NCI-H82 treated with DMSO at 0.1 percent for 48 hours (cell line): ENCODE measurements around the gene KCNT2.

Experiments used
- DNase-seq: peaks from one replicate; lab custom pipeline; 2025; ENCODE audit not compliant: unreplicated experiment; lab: John Stamatoyannopoulos, UW

The KCNT2 gene

DNA sequence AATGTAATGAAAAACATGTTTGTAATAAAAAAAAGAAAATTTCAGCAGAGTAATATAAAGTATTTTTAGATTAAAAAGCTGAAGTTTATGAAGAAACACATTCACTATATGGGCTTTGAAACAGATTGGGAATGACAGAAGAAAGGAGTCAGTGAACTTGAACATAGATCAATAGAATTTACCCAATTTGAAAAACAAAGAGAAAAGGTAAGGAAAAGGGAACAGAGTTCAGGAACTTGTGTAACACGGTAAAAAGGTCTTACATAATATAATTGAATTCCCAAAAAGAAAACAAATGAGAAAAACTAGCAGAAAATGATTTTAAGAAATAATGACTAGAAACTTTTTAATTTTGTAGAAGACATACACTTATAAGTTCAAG is 206.8 kb downstream of the KCNT2 start:
- DNase-seq: no peak

DNA sequence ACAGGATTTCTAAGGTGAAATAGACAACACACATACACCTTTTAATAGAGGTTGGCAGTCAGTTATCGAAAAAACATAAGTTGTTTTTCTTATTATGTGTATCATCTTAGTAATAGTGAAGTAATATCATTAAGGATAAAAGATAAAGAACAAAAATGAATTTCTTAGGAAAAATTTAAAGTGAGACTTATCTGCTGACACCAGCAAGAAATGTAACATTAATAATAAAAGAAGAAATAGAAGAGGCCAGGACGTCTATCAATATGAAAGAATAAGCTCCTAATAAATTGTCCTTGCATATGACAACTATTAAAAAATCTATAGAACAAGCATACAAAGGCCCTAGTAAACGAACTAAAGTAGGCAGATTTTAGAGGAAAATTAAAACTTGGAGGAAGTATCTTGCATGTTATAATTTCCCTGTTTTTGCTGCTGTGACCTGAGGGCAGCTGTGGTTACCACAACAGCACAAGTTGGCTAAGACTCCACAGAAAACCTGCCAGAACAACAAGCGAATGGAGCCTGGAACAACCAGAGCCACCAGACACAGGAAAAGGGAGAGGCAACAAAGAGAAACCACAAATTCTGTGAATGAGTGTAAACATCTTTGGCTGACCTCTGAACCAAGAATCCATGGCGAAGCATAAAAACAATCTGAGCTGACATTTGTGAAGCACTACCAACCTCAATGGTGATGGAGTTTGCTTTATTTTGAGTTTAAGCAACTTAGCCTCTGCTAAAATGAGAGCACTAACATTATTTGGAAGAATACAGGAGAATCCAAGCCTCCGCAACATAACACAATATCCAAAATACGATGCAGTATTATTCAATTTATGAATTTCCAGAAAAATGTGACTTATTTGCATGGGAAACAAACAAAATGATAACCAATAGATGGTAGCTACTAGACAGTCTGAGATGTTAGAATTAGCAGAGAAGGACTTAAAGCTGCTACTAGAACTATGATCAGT is 207.5 kb downstream of the KCNT2 start:
- DNase-seq: no peak

DNA sequence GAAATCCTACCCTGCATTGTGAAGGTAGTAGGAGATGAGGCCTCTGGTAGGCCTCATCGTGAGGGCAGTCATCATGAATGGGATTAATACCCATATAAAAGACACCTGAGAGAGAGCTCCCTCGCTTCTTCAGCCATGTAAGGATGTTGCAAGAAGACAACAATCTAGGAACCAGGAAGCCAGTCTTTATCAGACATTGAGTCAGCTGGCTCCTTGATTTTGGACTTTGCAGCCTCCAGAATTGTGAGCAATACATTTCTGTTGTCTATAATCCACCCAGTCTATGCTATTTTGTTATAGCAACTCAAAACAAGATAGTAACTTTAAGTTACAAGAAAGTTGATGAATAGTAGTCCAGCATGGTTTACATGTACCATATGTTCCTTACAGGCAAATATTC is 208.5 kb downstream of the KCNT2 start:
- DNase-seq: no peak

DNA sequence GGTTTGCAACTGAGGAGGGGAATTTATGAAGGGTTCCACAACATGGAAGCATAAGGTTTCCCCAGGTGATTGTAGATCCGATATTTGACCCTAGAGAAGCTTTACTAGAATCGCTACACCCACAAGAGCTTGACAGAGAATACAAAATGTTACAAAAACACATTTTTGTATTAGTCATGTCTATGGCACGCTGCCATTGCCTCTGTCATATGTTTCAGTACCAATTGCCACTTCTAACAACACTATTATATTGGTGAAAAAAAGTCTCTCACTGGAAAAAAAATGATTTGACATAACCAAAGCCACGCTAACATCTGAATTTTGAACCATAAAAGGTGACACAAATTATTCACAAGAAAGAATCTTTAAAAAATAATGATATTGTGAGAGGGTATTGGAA is 214.5 kb downstream of the KCNT2 start:
- no peak for DNase-seq

DNA sequence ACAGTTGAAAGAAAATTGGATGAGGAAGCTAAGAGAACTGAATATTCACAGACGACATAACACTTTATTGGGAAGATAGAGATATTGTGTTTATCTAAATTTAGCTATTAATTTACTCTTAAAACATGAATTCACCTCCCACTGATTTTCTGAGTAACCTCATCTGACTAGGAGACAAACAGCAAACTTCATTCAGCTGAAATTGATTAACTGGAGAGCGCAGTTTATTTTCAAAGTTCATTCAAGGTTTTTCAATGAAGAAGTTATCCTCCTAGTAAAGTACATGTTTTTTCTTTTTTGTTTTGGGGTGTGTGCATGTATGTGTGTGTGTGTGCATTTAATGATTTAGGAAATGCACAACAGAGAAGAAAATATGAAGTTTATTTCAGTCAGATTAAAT is 215.0 kb downstream of the KCNT2 start:
- DNase-seq: no peak

DNA sequence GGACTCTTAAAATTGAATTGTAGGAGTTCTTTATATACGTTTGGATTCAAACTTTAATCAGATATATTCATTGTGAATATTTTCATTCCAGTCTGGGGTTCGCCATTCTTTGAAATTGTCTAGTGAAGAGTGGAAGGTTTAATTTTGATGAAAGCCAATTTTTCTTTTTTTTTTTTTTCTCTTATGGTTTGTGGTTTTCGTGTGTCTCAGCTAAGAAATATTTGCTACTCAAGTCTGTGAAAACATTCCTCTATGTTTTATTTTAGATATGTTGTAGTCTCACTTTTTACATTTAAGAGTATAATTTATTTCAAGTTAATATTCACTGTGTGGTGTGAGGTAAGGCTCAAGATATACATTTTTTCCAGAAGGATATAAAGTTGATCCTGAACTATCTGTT is 220.5 kb downstream of the KCNT2 start:
- DNase-seq: no peak

DNA sequence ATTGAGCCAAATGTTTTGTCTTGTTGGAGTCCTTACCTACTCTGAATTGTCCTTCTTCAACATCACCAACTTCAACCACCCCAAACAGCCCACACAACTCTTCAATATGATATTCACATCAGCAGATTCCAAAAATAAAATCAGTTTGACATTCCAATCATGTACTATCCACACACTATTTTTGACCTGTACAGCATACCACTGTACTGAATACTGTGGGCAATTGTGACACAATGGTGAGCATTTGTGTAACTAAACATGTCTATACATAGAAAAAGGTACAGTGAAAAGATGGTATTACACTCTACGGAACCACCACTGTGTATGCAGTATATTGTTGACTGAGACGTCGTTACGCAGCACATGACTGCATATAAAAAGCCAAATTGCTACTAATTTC is 223.1 kb downstream of the KCNT2 start:
- no peak for DNase-seq

DNA sequence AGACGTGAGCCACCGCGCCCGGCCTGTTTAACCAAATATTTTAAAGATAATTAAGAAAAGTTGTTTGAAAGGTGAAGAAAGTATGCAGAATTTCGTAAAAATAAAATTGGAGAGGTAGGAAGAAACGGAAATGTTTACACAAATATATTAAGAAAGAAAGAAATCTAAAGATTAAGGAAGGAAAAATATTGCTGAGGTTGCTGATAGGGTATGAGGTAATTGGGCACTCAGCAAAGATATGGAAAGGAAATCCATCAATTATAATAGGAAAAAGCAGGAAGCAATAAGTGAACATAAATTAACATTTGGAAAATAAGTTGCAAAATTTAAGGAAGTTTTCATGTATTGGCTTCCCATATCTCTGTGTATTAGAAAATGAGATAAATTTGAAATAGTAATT is 225.9 kb downstream of the KCNT2 start:
- DNase-seq: no peak

DNA sequence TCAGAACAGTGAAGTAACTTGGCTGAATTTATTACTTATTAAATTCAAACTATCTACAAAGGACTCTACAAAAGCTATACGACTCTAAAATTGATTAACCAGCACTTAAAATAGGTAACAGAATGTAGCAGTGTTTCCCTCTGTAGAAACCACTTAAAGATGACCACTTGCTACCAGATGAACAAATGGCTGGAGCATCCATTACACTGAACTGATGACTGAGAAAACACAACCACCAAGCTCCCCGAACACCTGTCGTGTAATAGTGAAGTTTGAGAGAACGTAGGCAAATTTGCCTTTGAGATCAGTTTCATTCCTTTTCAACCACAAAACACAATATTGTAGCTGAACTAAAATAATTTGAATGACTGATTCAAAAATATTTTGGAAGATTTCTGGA is 226.7 kb downstream of the KCNT2 start:
- no peak for DNase-seq

DNA sequence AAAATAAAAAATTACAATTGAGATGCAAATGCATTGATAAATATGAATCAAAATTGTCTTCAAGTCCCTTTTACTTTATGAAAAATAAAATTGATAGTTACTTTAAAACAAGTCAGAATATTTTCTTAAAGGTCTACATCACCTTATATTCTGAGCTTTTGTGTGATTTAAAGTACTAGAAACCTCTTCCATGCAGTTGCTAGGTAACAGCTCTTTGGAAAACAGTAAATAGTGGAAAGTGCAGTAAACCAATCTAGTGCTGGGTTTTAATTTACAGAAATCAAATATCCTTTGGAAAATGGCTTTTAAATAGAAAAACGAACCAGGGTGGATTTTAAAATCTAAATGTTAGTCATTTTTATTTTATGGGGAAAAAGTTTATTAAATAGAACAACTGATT is 227.9 kb downstream of the KCNT2 start:
- DNase-seq: no peak

DNA sequence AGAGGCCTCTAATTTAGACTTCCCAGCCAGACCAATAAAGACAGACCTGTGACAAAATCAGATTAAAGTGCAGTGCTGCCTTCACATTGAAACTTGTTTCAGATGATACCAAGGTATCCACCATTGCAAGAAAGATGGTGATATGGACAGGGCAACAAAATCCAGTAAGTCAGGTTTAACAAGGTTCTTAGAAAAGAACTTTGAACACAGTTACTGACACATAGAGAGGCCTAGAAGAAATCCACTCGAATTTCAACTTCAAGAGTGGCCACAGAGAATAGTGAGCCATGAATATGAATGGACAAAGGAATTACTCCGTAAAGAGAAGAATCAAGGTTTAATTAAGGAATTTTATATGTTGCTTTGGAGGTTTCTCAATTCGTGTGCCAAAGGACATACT is 230.4 kb downstream of the KCNT2 start:
- no peak for DNase-seq

DNA sequence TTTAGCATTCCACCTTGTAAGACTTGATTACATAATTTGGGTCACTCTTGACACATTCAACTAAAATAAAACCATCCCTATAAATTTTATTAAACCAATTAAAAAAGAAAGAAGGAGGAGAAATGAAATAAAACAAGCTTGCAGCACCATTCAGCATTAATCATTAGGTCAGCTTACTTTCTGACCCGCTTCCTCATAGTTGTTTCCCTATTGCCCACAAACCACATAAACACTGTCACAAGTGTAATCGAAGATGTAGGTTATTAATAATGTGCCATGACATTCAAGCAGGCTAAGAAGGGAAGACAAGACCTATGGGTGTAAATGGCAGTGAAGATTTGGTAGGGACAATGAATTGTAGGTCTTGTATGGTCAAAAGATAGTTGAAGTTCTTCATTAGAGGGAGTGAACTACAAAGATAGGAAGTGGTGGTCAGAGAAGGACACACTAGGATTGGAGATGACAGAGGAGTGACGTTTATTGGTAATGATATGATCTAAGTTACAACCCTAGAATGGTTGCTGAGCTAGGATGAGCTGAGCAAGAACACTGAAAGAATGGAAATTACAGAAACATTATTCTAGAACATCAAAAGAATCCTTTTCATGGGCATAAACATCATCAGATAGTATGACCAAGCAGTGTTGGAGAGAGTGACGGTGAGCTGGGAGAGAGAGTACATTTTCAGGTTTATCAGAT is 231.5 kb downstream of the KCNT2 start:
- DNase-seq: no peak

DNA sequence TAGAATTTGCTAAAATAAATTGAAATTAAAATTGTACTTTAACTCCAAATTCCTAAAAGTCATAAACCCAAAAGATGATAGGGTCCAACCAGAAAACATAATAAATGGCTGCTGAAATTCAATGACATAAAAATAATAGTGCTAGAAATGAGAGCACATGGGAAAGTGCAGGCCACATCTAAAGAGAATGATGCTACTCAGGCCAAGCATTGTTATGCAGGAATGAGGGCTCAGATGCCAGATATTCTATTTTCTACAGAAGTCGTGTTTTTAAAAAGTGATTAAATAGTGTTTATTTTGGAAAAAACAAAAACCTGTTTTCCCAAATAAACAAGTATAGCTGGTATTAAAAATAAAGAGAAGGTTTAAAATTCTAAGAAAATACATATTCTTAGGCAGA is 234.4 kb downstream of the KCNT2 start:
- no peak for DNase-seq

DNA sequence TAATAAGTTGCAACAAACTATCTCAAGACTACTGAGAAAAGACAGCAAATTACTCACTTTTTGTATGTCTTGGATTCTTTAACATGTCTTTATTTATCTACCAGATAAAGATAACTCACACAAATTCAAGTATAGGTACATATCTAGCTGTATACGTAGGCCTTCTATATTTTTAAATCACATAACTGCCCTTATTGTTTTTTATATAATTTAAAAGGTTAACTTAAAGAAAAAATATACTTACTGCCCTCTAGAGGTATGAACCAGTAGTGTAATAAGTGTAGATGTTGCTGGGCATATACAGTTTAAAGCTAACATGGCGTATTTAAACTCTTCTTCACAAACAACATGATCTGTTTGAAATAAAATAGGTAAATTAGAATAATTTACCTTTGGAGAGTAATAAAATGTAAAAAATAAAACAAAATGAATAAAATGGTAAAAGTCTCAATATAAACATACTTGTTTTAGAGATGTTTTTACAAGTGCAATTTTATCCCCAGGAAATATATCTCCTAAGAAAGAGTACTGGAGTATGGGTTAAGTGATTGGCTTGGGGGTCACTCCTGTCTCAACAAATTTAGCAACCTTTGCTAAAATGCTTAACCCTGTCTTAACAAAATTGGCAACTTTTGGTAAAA is 235.2 kb downstream of the KCNT2 start:
- DNase-seq: no peak

DNA sequence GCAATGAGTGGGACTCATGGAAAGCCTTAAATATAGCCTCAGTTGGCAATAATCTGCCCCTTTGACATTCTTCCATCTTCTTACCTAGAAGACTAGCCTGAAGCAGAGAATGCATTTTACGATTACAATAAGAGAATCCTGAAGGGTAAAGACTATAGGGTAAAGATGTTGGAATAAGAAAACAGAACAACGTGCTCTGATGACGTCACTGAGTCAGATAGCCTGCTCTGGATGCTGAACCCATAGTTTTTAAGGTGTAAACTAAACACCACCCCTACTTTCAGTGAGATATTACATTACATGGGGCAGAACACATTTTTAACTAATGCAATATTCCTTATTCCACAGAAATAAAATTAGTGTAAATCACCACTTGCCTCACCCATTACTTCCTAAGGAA is 240.4 kb downstream of the KCNT2 start:
- no peak for DNase-seq

DNA sequence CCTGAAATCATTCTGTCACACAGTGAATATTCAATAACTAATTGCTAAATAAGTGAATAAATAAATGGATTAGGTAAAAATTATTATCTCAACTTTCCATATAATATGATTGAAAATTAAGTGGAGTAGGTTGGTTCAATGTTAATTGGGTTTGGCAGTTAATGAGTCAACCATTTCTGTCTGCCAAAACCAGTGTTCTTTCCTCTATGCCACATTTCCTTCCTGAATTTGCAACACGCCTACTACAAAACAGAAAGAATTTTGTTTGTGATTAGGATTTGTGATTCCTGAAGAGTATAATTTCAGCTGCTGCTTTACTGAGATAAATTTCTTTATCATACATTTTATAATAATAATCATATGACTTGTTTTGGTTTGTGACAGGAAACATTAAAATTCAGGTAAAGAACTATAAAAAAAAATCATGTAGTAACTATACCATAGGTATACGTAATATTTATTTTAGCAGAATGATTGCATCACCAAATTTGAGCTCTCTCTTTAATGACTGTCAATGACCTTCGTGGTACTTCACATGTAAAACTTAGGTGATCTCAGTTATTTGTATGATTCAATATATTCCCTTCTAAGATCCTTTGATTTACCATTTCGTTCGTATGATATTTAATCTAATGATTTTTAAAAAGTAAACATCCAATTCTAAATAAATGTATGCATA is 241.3 kb downstream of the KCNT2 start:
- DNase-seq: no peak

DNA sequence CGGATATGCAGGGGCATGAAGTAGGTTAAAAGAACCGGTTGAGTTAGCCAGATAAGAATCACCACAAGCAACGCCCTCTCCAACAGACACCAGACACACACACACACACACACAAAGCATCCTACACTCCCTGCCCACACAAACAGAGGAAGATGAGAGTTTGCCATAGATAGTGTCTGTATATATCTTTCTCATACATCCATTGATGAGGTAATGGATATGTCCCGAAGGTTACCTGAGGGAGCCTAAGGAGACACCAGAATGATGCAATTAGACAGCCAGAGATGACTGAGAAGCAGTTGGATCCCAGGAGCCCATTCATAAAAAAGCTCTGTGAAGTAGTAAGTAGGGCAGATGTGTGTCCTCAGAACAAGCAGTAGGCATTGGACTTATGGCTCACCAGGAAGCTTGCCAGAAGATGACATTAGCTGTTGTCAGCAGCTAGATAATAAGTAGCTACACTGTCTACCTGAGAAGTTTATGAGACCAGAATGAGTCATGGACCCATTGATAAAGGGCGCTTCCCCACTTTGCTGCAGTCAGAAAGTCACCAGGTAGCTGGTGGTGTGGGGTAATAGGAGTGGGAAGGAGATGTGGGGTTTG is 247.0 kb downstream of the KCNT2 start:
- DNase-seq: no peak

DNA sequence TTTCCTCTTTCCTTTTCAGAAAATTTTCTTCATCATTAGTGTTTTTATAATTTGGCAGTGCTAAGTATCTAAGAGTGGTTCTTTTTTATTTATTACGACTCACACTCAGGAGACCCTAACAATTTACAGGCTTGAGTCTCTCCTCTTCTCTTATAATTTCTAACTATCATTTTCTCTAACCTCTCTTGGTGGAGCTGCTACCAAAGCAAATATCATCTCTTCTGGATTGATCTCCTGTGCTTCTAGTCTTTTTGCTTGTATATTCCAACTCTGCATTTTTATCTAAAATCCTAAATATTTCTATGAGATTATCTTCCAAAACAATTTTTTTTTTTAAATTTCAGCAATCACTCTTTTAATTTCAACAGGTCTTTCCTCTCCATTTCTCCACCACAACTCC is 250.3 kb downstream of the KCNT2 start:
- no peak for DNase-seq

DNA sequence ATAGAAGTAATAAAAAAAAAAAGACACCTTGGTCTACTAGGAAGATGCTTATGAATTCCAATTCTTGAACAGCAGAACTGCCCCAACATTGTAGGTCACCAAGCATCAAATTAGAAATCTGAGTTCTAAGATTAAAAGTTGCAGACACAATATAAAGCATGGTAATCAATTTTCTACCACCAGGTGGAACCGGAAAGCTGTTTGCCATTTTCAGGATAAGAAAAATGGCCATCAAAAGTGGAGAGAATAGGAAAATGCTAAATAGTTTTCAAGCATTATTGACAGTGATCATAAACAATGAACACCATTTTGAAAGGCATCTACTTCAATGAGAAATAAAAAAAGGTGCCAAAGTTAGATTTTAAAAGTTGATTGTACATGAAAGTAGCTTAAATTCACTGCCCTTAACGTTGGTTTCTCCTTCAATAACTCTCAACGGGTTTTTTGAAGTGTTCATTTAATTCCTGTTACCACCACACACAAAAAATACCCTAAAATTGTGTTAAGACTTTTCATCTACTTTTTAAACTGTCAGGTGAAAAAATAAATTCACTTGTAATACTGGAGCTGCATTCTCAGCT is 252.9 kb downstream of the KCNT2 start:
- no peak for DNase-seq

DNA sequence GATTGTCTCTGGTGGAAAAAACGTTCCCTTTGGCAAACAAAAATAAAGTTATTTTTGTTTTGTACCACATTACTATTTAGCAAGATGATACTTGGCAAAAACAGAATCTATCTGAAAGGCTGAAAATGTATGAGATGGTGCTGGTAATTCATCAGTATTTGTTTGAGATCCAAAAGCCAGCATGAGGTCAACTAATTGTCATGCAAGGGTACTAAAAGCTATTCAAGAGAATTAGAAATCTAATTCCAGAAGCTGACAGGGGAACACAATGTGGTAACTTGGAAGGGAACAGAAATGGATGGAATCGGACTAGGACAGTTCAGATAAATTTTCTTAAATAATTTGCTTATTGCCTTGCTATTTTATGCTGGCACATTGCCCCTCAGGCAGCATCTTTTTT is 263.8 kb downstream of the KCNT2 start:
- no peak for DNase-seq

DNA sequence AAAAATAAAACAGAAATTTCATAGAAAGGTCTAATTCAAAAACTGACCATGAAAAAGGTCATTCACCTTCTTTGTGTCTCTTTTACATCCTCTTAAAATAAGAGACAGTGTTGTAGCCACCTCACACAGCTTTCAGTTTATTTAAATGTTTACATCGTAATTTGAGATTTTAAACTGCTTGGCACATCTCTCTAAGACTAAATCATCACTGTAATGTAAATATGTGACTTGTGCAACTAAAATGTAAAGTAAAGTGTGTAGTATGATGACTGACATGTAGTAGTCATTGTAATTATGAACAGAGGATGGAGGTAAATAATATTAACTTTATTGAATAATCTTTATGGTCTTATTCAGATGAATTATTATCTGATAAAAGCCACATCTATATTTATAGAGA is 283.9 kb downstream of the KCNT2 start:
- DNase-seq: no peak
